ENCODE data around the gene PILRB.
"Not testable (repeated sequence)": the region's sequence is repeated elsewhere in the genome, so short reads cannot be mapped to it uniquely, and the experiment has no call there.

Gene PILRB

GRCh38 chr7:100363098-100363497 lies 5.2 kb downstream of the PILRB start:
- no peak for TF ChIP-seq CTCF (IDR thresholded peaks at IDR 0.05; ENCODE audit: borderline replicate concordance, insufficient read depth, low read depth, low read length)
- no peak overlapping the region for H3K4me3 ChIP-seq (ENCODE audit: low read depth, low read length)

GRCh38 chr7:100363797-100364196 lies 5.9 kb downstream of the PILRB start:
- H3K4me3 ChIP-seq (ENCODE audit: low read depth, low read length) = not testable (repeated sequence)

GRCh38 chr7:100364480-100364879 lies 6.6 kb downstream of the PILRB start:
- no peak for TF ChIP-seq CTCF (IDR thresholded peaks at IDR 0.05; ENCODE audit: borderline replicate concordance, insufficient read depth, low read depth, low read length)
- H3K4me3 ChIP-seq (ENCODE audit: low read depth, low read length) = no peak overlapping the region

GRCh38 chr7:100365998-100366367 lies 8.1 kb downstream of the PILRB start:
- not testable (repeated sequence) for H3K4me3 ChIP-seq (ENCODE audit: low read depth, low read length)

GRCh38 chr7:100366411-100367250 lies 8.7 kb downstream of the PILRB start:
- H3K4me3 ChIP-seq (ENCODE audit: low read depth, low read length) = no peak overlapping the region

GRCh38 chr7:100367251-100367620 lies 9.3 kb downstream of the PILRB start:
- H3K4me3 ChIP-seq (ENCODE audit: low read depth, low read length) = no peak overlapping the region

More at GRCh38 chr7:100366411-100367250, 8.7 kb downstream of the PILRB start:
- TF ChIP-seq CTCF (IDR thresholded peaks at IDR 0.05; ENCODE audit: borderline replicate concordance, insufficient read depth, low read depth, low read length) = no peak

GRCh38 chr7:100367676-100368613 lies 10.0 kb downstream of the PILRB start:
- no peak for TF ChIP-seq CTCF (IDR thresholded peaks at IDR 0.05; ENCODE audit: borderline replicate concordance, insufficient read depth, low read depth, low read length)
- no peak overlapping the region for H3K4me3 ChIP-seq (ENCODE audit: low read depth, low read length)

More at GRCh38 chr7:100367251-100367620, 9.3 kb downstream of the PILRB start:
- no peak for TF ChIP-seq CTCF (IDR thresholded peaks at IDR 0.05; ENCODE audit: borderline replicate concordance, insufficient read depth, low read depth, low read length)

- TF ChIP-seq CTCF (IDR thresholded peaks at IDR 0.05; ENCODE audit: borderline replicate concordance, insufficient read depth, low read depth, low read length) = no peak
- no peak overlapping the region for H3K4me3 ChIP-seq (ENCODE audit: low read depth, low read length)
Observed at GRCh38 chr7:100369105-100369504, 11.2 kb downstream of the PILRB start.

Measured in GM12875 (cell line).